ENCODE results near the gene DOHH.

DOHH gene

DNA sequence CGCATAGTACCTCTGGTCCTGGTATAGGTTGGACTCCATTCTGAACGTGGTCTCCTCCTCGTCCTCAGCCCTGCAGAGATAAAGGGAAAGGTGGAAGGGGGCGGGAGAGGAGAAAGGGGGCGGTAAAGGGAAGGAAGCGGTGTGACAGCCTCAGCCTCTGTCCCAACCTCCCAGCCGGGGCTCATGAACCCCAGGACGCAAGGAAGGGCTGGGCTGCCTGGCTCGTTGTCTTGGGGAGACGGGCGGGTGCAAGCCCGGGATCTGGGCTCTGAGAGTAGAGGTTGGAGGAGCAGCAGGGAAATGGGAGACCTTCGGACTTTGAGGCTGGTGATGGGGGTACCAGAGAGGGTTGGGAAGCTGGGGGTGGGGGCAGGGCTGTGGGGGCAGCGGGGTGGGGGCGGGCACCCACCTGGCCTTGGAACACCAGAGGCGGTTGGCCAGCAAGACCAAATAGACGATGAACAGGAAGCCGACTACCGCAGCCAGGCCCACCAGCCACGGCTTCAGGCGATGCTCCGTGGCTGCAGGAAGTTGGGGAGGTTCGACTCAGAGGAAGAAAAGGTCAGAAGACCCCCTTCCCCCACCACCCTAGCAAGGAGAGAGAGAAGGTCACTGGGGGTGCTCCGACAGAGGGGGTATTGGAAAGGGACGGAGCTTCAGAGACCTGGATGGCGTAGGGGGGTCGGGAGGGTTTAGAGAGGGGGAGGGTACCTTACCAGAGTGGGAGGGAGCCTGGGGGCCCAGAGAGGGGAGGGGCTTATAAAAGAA, 21.9 kb downstream of the DOHH start:
- DNase-seq (ENCODE audit: low read depth in 2 of 2) = no peak

- DNase-seq (ENCODE audit: low read depth in 2 of 2) = no peak
These were observed 22.5 kb downstream of the DOHH start for GRCh38 chr19:3477951-3478350.

DNA sequence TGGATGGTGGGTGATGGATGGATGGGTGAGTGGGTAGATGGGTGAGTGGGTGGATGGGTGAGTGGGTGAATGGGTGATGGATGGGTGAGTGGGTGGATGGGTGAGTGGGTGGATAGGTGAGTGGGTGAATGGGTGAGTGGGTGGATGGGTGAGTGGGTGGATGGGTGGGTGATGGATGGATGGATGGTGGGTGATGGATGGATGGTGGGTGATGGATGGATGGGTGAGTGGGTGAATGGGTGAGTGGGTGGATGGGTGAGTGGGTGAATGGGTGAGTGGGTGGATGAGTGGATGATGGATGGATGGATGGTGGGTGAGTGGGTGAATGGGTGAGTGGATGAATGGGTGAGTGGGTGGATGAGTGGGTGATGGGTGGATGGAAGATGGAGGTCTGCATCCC, 23.0 kb downstream of the DOHH start:
- no peak for DNase-seq (ENCODE audit: low read depth in 2 of 2)

DNA sequence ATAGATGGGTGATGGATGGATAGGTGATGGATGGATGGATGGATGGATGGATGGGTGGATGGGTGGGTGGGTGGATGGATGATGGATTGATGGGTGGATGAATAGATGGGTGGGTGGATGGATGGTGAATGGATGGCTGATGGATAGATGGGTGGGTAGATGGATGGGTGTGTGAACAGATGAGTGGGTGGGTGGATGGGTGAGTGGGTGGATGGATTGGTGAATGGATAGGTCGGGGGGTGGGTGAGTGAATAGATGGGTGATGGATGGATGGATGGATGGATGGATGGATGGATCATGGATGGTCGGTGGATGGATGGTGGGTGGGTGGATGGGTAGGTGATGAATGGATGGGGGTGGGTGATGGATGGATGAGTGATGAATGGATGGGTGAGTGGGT, 23.6 kb downstream of the DOHH start:
- DNase-seq (ENCODE audit: low read depth in 2 of 2) = no peak

- no peak for DNase-seq (ENCODE audit: low read depth in 2 of 2)
These were observed 25.0 kb downstream of the DOHH start for GRCh38 chr19:3475449-3475848.

DNA sequence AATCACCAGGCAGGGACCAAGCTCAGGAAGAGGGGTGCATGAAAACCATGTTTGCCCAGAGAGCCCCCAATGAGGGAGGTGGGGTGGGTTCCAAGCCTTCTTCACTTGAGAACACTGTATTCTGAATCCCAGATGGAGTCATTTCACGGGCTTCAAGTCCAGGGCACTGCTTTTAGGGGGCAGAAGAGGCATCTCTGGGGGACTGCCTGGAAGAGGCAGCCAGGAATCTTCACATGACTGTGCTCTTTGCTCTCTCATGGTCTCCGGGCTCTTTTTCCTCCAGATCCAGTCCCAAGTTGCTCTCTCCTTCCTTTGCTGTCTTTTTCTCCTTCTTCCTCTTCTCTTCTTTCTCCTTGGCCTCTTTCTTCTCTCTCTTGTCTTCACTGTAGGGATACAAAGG, 25.9 kb downstream of the DOHH start:
- DNase-seq (ENCODE audit: low read depth in 2 of 2) = no peak

DNA sequence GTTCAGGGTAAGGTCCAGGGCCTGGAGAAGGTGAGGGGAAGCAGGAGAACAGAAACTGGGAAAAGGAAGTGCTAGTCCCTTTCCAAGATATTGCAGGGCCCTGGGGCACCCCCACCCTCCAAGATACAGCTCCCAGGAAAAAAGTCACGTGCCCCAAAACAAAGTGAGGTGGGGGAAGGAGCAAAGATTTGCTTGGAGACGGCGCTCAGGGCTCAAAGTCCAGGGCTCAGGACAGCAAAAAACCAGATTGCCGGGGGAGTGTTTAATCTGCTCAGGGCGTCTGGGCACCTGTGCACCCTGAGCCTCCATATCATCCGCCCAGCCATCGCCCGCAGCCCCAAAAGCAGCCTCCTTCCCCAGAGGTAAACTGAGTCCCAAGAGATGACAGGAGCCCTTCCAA, 26.5 kb downstream of the DOHH start:
- DNase-seq (ENCODE audit: low read depth in 2 of 2) = no peak

- DNase-seq (ENCODE audit: low read depth in 2 of 2) = peak in 1 of 2 donors; percentile 14
These were observed 28.4 kb downstream of the DOHH start for GRCh38 chr19:3471954-3472655.

- no peak for DNase-seq (ENCODE audit: low read depth in 2 of 2)
These were observed 29.9 kb downstream of the DOHH start for GRCh38 chr19:3470500-3471128.

- DNase-seq (ENCODE audit: low read depth in 2 of 2) = no peak
These were observed 30.6 kb downstream of the DOHH start for GRCh38 chr19:3469638-3470499.

DNA sequence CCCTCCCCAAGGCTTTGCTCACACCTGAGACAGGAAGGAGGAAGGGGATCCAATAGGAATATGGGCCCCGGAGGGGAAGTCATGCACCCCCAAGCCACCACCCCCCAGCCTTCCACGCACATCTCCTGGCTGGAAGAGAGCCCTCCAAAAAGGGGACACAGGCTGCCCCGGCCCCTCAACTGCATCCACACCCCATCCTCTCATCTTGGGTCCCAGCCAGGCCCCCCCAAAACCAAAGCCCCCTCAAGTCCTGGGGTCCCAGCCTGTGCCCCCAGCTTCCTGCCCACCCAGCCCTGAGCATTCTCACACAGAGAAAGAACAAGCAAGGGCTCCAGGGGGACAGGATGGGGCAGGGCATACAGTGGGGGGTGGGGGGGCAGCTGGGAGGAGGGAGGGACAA, 32.3 kb downstream of the DOHH start:
- no peak for DNase-seq (ENCODE audit: low read depth in 2 of 2)

DNA sequence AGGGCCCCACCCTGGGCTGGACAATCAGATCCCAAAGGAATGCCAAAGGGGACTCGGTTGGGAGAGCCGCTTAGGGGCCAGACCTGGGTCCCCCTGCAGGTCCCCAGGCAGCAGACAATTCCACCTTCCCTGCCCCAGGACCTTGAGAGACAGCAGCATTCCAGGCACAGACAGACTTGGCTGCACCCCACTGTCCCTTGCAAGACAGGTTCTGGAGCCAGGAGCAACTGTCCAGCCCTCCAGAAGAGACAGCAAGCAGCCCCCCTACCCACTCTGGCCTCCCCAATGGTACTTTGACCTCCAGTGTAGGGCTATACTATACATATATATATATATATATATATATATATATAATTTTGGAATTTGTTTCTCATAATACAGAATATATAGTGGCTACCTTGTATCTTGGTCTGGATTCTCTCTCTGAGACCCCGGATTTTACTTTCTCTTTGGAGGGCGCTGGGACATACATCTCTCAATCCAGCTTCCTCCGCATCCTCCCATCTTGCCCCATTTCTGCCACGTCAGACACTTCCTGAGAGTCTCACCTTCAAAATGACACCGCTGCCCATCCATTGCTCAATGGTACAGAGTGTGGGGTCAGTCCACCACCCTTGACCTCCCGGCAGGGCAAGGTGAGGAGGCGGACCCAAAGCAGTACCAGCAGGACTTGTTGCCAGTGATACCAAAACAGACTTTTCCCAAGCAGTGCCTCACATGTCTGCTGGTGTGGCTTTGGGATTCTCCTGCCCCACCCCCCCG, 32.9 kb downstream of the DOHH start:
- DNase-seq (ENCODE audit: low read depth in 2 of 2) = no peak

DNA sequence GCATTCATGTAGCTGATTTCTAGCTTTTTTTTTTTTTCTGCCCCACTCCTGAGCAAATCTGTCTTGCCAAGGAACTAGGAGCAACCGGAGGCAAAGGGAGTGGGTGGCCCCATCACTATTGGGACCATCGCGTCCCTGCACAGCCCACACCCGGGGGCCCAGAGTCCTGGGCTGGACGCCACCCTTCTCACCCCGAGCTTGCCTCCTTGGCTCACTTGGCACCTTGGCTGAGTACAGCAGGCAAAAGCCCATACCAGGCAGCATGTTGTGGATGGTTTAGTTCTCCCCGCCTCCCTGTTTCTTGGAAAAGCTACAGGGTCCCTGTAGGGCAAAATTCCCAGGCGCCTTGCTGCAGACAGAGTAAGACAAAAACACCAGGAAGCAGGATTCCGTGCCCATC, 33.8 kb downstream of the DOHH start:
- no peak for DNase-seq (ENCODE audit: low read depth in 2 of 2)

DNA sequence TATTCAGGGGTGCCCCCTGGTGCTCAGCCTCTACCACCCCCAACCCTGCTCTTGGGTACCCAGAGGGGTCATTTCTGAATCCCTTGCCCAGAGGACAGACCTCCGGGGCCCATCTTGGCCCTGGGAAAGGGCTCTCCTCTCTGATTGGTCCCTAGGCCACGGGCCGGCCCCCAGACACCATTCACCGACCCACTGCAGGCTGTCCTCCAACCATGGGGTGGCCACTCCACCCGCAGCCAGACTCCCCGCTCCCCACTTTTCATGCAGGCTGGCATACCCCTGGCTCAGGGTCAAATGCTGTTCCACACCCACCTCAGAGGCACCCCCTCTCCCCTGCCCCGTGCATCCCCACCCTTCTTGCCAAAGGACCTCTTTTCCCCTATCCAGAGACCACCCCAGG, 34.9 kb downstream of the DOHH start:
- DNase-seq (ENCODE audit: low read depth in 2 of 2) = no peak

- no peak for DNase-seq (ENCODE audit: low read depth in 2 of 2)
These were observed 35.8 kb downstream of the DOHH start for GRCh38 chr19:3464587-3465235.

GRCh38 chr19:3463714-3464586, 36.5 kb downstream of the DOHH start:
- no peak for DNase-seq (ENCODE audit: low read depth in 2 of 2)

GRCh38 chr19:3462991-3463713, 37.3 kb downstream of the DOHH start:
- DNase-seq (ENCODE audit: low read depth in 2 of 2) = no peak

GRCh38 chr19:3459965-3460582, 40.4 kb downstream of the DOHH start:
- DNase-seq (ENCODE audit: low read depth in 2 of 2) = no peak

Measured in stimulated activated CD8-positive, alpha-beta memory T cell treated with anti-CD3 and anti-CD28 coated beads, Interleukin-2, amount 100 ng/mL, for 1 hour (primary cell).